SH-SY5Y (cell line): ENCODE data around the gene PITRM1.

Experiments
- GATA2 ChIP-seq: IDR thresholded peaks from 2 replicates; pipeline ENCODE4 v1.6.1; 2011; ENCODE audit warnings: mild to moderate bottlenecking, low read depth, low read length
- GATA3 ChIP-seq: IDR thresholded peaks from 2 replicates; pipeline ENCODE4 v1.6.1; 2011; ENCODE audit warnings: low read depth, mild to moderate bottlenecking, low read length, moderate library complexity

DNA sequence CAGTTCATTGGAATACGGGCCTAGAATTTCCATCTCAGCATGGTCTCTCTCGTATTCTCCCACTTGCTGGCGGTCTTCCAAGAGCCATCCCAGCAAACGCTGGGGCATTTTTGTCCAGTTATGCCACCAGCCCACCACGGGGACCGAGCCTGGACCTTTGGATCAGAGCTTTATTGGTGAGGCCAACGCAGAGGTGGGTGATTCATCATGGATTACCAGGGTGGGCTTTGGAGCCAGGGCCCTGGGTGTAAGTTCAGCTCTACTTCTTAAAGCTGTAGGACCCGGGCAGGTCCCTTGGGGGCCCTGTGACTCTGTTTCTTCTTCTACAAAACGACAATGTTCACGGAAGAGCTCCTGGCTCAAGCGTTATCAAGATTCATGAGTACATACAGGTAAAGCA lies 22.7 kb upstream of the PITRM1 start:
- TF ChIP-seq GATA3, result no peak
- no peak for TF ChIP-seq GATA2
